ENCODE measurements around the gene KIFAP3.
A peak's percentile ranks its signal among the peaks of the same experiment; 100 is the strongest.
"Not testable (repeated sequence)": the region's sequence is repeated elsewhere in the genome, so short reads cannot be mapped to it uniquely, and the experiment has no call there.

KIFAP3 gene

DNA sequence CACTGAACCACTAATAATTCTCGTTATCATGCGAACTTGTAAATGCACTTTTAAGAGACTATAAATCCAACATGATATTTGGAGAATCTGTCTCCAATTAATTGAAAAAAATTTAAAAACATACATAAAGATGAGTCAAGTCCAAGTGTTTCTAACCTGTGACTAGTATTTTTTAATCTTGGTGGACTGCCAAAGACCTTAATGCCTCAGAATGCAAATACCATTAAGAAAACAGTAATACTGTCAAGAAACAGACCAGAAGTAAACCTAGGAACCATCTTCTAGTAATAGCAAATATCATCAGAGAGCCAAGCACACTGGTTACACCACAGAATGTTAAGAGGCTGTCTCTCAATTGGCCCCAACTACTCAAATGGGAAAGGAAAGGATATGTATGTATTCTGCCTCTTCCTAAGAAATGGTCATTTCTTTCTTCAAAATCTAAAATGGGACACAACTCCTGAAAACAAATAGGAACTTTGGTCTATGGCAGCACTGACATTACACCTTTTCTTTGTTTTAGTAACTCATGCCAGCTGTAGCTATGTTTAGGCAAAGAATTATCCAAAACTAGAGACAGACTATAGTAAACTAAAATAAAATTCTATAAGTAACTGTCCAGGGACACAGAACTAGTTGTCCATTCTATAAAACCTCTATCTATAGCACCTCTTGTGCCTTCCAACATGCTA, 196.5 kb downstream of the KIFAP3 start:
- TF ChIP-seq CTCF (conservative IDR thresholded peaks at IDR 0.05; ENCODE audit: low read length), result no peak
- peak; percentile 18 for DNase-seq (ENCODE audit: low read depth)
- no peak overlapping the region for H3K4me3 ChIP-seq (ENCODE audit: low read length)

GRCh38 chr1:169874229-169874628, 200.3 kb downstream of the KIFAP3 start:
- no peak for TF ChIP-seq CTCF (conservative IDR thresholded peaks at IDR 0.05; ENCODE audit: low read length)
- peak; percentile 82 for DNase-seq (ENCODE audit: low read depth)
- H3K4me3 ChIP-seq (ENCODE audit: low read length), result no peak overlapping the region

- no peak for TF ChIP-seq CTCF (conservative IDR thresholded peaks at IDR 0.05; ENCODE audit: low read length)
- no peak for DNase-seq (ENCODE audit: low read depth)
- no peak overlapping the region for H3K4me3 ChIP-seq (ENCODE audit: low read length)
Measured at GRCh38 chr1:169873582-169874199, 200.8 kb downstream of the KIFAP3 start.

GRCh38 chr1:169872906-169873305, 201.6 kb downstream of the KIFAP3 start:
- H3K4me3 ChIP-seq (ENCODE audit: low read length), result no peak overlapping the region
- no peak for TF ChIP-seq CTCF (conservative IDR thresholded peaks at IDR 0.05; ENCODE audit: low read length)
- DNase-seq (ENCODE audit: low read depth), result no peak

GRCh38 chr1:169871988-169872387, 202.5 kb downstream of the KIFAP3 start:
- H3K4me3 ChIP-seq (ENCODE audit: low read length); DNase-seq (ENCODE audit: low read depth): not testable (repeated sequence)
